SK-N-SH treated with all-trans-retinoic acid at 6 μM for 48 hours (cell line): Measurements from ENCODE around the gene ZNF184.

ENCODE experiments used
- CREB5 ChIP-seq: fragments of 250-450 bp; sonication (Bioruptor Pico); IDR thresholded peaks from 2 replicates; pipeline ENCODE4 v1.5.1; 2020; ENCODE audit warnings: low read depth, mild to moderate bottlenecking, moderate library complexity
- ZFP3 ChIP-seq: fragments of 250-450 bp; sonication (Bioruptor Pico); IDR thresholded peaks from 2 replicates; pipeline ENCODE4 v1.5.0; 2020; ENCODE audit warnings: mild to moderate bottlenecking, moderate library complexity

DNA sequence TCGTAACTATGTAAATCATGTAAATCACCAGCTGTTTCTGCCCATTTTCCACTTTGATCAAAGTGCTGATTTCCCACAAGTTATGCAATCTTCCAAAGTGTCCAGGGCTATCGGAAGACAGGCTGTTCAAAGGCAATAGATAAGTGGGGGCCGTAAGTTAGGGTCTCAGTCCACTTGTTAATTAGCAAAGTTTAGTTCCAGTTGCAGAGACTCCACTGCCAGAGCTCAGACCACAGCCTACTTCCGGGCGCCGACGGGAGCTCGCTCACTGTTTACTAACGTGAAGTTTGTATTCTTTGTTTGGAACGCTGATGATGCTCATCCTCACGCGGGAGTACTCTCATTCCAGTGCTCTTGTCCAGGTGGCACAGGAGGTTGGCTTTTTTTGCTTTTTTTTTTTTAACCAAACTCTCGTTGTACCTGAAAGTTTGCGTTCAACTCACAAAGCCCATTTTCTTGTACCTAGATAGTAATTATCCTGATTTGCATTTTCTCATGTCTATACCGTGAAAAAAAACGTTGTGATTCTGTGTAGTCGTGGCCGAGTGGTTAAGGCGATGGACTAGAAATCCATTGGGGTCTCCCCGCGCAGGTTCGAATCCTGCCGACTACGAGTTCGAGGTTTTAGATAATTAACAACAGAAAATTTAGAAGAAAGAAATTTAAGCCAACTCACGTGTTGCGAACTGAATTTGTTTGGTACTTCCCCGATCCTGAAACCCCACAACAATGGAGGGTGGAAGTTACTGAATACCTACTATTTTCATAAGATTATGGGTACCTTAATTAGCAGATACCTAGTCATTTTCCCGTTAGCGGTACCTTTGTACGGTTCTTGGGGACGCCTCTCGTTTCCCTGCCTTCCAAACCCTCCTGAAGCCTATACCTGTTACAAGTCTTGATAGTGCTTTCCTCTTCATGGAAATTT, 29.9 kb upstream of the ZNF184 start:
- TF ChIP-seq ZFP3 (CRISPR knock-in tag) (no peak), CREB5 (CRISPR knock-in tag) (no peak)
